ENCODE results near the gene SPATA18. TPM values are rescaled to one million over a fixed set of nuclear protein-coding genes. Genes with fewer than 3 reads are reported as not detected.
A peak's percentile ranks its signal among the peaks of the same experiment; 100 is the strongest.
"Not testable (repeated sequence)": the region's sequence is repeated elsewhere in the genome, so short reads cannot be mapped to it uniquely, and the experiment has no call there.

SPATA18 gene
- total and polyA plus RNA-seq, 2 of the 13 experiments (the other 11 are each of a cell fraction or from before 2014, with no cell fraction given) = 5.7 to 13.2 TPM

DNA sequence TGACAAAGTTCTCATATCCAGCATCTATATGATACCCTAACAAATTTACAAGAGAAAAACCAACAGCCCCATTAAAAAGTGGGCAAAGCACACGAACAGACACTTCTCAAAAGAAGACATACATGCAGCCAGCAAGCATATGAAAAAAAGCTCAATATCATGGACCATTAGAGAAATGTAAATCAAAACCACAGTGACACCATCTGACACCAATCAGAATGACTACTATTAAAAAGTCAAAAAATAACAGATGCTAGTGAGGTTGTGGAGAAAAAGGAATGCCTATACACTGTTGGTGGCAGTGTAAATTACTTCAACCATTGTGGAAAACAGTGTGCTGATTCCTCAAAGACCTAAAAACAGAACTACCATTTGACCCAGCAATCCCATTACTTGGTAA lies 86.0 kb downstream of the SPATA18 start:
- WGBS (ENCODE audit: low lambda C conversion rate) = 0% methylated on average over 1 of the region's 1 CpG
- FAIRE-seq; H3K9ac ChIP-seq (ENCODE audit: insufficient read depth, low read depth, low read length); in situ Hi-C loops (cut with HindIII; ENCODE audit: extremely low pct_ligation_motif_present, low pct_unique_long_range_greater_than_20kb); BruUV-seq (replicated peaks); H2AFZ ChIP-seq (ENCODE audit: low read length); H3K4me3 ChIP-seq (replicated peaks in 1 of 3; ENCODE audit: insufficient read depth in 1 of 3, low read depth in 2 of 3, low read length in 3 of 3); H3K27ac ChIP-seq (ENCODE audit: extremely low read length, insufficient read depth, low read length); H4K20me1 ChIP-seq (ENCODE audit: insufficient read depth, low read length); H3K4me2 ChIP-seq (ENCODE audit: low read depth, low read length); H3K4me1 ChIP-seq (ENCODE audit: insufficient read depth, low read length); H3K36me3 ChIP-seq (replicated peaks in 1 of 2; ENCODE audit: control insufficient read depth in 1 of 2, insufficient read depth in 2 of 2, low read length in 2 of 2); H3K79me2 ChIP-seq (ENCODE audit: insufficient read depth, low read length); intact Hi-C loops (cut with micrococcal nuclease; ENCODE audit: unreplicated experiment); POLR2A ChIA-PET; H3K27me3 ChIP-seq (ENCODE audit: control insufficient read depth in 1 of 2, insufficient read depth in 2 of 2, low read length in 2 of 2); ATAC-seq; CTCF ChIA-PET (ENCODE audit: low intra/inter-chr PET ratio, low total read pairs); DNase-seq (ENCODE audit: low spot score); H3K9me3 ChIP-seq (ENCODE audit: low read length): not testable (repeated sequence)
- TF ChIP-seq, protein P1, sequence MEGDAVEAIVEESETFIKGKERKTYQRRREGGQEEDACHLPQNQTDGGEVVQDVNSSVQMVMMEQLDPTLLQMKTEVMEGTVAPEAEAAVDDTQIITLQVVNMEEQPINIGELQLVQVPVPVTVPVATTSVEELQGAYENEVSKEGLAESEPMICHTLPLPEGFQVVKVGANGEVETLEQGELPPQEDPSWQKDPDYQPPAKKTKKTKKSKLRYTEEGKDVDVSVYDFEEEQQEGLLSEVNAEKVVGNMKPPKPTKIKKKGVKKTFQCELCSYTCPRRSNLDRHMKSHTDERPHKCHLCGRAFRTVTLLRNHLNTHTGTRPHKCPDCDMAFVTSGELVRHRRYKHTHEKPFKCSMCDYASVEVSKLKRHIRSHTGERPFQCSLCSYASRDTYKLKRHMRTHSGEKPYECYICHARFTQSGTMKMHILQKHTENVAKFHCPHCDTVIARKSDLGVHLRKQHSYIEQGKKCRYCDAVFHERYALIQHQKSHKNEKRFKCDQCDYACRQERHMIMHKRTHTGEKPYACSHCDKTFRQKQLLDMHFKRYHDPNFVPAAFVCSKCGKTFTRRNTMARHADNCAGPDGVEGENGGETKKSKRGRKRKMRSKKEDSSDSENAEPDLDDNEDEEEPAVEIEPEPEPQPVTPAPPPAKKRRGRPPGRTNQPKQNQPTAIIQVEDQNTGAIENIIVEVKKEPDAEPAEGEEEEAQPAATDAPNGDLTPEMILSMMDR (CRISPR knock-in tag; IDR thresholded peaks at IDR 0.05) = 0 out of 2 replicates have a peak, but pooled peaks have one; percentile 5

DNA sequence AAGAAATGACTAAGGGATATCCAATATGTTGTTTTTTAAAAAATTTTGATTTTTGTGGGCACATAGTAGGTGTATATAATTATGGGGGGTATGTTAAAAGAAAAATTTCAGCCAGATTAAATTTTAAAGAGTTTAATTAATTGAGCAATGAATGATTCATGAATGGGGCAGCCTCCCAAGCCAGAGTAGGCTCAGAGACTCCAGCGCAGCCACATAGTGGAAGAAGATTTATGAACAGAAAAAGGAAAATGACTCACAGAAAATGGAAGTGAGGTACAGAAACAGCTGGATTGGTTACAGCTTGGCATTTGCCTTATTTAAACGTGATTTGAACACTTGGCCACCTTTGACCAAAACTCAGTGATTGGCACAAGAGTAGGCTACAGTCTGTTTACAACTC lies 91.7 kb downstream of the SPATA18 start:
- H2AFZ ChIP-seq (ENCODE audit: low read length) = no peak overlapping the region
- no peak overlapping the region for H3K4me2 ChIP-seq (ENCODE audit: low read depth, low read length)
- H3K9ac ChIP-seq (ENCODE audit: insufficient read depth, low read depth, low read length) = no peak overlapping the region
- 42% methylated on average over 2 of the region's 2 CpGs for WGBS (ENCODE audit: low lambda C conversion rate)
- H4K20me1 ChIP-seq (ENCODE audit: insufficient read depth, low read length) = no peaks in the 10 kb centered on the region
- ATAC-seq = no peak
- DNase-seq (ENCODE audit: low spot score) = no peak
- no peaks in the 10 kb centered on the region for H3K9me3 ChIP-seq (ENCODE audit: low read length)
- in situ Hi-C loops (cut with HindIII; ENCODE audit: extremely low pct_ligation_motif_present, low pct_unique_long_range_greater_than_20kb) = no loop called here
- no peak for TF ChIP-seq ZNF660 (CRISPR knock-in tag; IDR thresholded peaks at IDR 0.05; ENCODE audit: borderline replicate concordance, low read depth)
- TF ChIP-seq, protein P2, sequence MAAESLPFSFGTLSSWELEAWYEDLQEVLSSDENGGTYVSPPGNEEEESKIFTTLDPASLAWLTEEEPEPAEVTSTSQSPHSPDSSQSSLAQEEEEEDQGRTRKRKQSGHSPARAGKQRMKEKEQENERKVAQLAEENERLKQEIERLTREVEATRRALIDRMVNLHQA (CRISPR knock-in tag; IDR thresholded peaks at IDR 0.05) = no peak
- no peak for TF ChIP-seq ZNF501 (CRISPR knock-in tag; IDR thresholded peaks at IDR 0.05)
- no peak for TF ChIP-seq HCFC1 (IDR thresholded peaks at IDR 0.05; ENCODE audit: low read depth, low read length)
- TF ChIP-seq MTA1 (CRISPR knock-in tag; IDR thresholded peaks at IDR 0.05; ENCODE audit: borderline replicate concordance) = no peak
- no peak for TF ChIP-seq ZNF20 (CRISPR knock-in tag; IDR thresholded peaks at IDR 0.05)
- TF ChIP-seq SP5 (CRISPR knock-in tag; IDR thresholded peaks at IDR 0.05; ENCODE audit: borderline replicate concordance, low read depth) = no peak
- no peak for TF ChIP-seq ZNF746 (CRISPR knock-in tag; IDR thresholded peaks at IDR 0.05)
- no peak for TF ChIP-seq MAFF (IDR thresholded peaks at IDR 0.05; ENCODE audit: low read depth, low read length)
- no peak for TF ChIP-seq ZNF543 (CRISPR knock-in tag; IDR thresholded peaks at IDR 0.05)
- TF ChIP-seq CREB3 (CRISPR knock-in tag; IDR thresholded peaks at IDR 0.05) = no peak
- TF ChIP-seq MTERF4 (CRISPR knock-in tag; IDR thresholded peaks at IDR 0.05) = no peak
- TF ChIP-seq TRIM24 (CRISPR knock-in tag; IDR thresholded peaks at IDR 0.05) = no peak
- TF ChIP-seq PLRG1 (conservative IDR thresholded peaks at IDR 0.05) = no peak
- no peaks in the 10 kb centered on the region; a peak in 1 of 5 replicates for H3K27me3 ChIP-seq (ENCODE audit: control insufficient read depth in 1 of 2, insufficient read depth in 2 of 2, low read length in 2 of 2)
- CTCF ChIA-PET (ENCODE audit: low intra/inter-chr PET ratio, low total read pairs) = no interaction called here
- no TSS peak for BruUV-seq (replicated peaks)
- POLR2A ChIA-PET = no interaction called here
- no peak overlapping the region for H3K4me3 ChIP-seq (replicated peaks in 1 of 3; ENCODE audit: insufficient read depth in 1 of 3, low read depth in 2 of 3, low read length in 3 of 3)
- FAIRE-seq = no peak
- H3K36me3 ChIP-seq (replicated peaks in 1 of 2; ENCODE audit: control insufficient read depth in 1 of 2, insufficient read depth in 2 of 2, low read length in 2 of 2) = no peaks in the 10 kb centered on the region
- intact Hi-C loops (cut with micrococcal nuclease; ENCODE audit: unreplicated experiment) = no loop called here
- peaks cover 12% of the 10 kb centered on the region for H3K4me1 ChIP-seq (ENCODE audit: insufficient read depth, low read length)
- H3K27ac ChIP-seq (ENCODE audit: extremely low read length, insufficient read depth, low read length) = no peak overlapping the region
- no peaks in the 10 kb centered on the region for H3K79me2 ChIP-seq (ENCODE audit: insufficient read depth, low read length)

Data from HepG2 (cell line).